GM21737 (cell line): ENCODE data around the gene MPP2.
A peak's percentile ranks its signal among the peaks of the same experiment; 100 is the strongest.
"Not testable (repeated sequence)": the region's sequence is repeated elsewhere in the genome, so short reads cannot be mapped to it uniquely, and the experiment has no call there.

Experiments used
- ATAC-seq: cut with Tn5 transposase; IDR thresholded peaks from one replicate; pipeline ENCODE4 v1.9.1; 2021; ENCODE audit warnings: mild to moderate bottlenecking, moderate library complexity; ENCODE audit not compliant: unreplicated experiment

Gene MPP2

DNA sequence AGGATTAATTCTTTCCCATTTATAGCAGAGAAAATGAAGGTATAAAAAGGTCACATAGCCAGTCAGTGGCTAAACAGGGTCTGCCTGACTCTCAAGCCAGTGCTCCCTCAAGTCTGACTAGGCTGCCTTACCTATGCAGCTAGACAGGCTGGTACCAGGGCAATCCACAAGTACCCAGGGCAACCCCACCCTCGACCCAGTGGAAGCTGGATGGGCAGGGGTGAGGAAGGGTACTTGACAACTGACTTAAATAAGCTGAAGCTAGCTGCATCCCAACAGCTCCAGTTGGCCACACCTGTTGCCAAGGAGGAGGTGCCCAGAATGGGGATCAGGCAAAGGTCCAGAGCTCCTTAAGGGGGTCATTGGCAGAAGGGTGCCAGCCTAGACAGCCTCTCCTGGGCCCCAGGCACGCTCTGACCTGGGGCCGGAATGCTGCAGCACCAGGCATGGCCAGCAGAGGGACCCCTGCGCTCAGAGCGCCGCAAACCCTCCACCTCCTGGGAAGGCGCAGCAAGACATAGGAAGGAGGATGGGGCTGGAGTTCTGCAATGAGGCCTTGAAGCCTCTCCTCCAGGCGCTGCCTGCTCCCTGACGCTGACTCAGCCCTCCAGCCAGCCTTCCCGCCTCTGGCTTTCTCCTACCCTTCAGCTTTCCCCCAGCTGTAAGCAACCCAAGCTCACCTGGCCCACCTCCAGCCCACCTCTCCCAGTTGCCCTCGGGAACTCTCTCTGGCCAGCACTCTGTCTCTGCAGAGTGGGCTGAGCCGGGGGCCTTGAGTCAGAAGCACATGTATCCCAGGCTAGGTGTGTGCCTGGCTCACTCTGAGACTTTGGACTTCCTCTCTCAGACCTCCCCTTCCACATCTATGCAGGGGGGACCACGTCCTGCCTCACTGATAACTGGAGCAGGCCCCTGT, 28.8 kb downstream of the MPP2 start:
- ATAC-seq = peak; percentile 63

DNA sequence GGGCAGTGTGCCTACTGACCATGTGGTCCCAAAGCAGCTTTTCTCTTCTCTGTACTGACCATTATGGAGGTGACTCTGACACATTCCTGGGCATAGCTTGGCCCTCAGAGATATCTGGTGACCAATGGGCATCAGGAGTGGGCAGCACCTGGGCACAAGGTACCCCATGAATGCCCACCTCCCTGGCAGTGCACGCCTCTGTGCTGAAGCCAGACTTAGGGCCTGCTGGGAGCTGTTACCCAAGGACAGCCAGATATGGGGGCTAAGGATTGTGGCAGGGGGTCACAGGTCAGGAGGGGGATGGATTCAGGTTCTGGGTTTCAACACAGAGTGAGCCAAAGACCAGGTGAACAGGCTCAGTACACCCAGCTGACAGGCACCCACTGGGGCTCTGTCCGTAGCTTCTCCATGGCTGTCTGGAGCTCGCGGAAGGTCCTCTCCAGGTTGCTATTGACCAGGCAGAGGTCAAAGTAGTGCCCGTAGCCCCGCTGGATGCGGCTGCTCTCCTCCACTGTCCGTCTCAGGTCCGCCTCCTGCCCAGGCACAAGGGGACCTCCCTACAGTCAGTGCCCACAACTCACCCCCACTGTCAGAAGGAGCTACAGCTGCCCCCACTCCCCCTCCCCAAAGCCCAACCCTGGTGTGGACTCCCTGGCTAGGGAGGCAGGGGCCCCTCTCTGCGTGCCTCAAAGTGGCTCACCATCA, 29.7 kb downstream of the MPP2 start:
- ATAC-seq = no peak

DNA sequence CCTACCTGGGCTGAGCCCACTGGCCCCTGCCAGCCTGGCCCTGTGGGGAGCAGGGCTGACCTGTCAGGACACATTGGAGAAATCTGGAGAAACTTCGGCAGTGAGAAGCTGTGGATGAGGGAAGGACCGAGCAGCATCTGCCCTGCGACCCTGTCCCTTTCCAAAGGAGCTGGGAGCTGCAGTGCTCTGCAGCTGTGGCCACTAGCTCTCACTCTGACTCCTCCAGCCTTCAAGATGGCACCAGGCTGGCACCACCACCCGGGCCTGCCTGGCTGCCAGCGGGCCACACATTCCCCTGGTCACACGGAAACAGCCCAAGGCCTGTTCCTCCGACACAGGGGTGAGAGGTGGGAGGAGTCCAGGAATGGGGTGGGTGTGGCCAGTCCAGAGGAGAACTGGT, 30.3 kb downstream of the MPP2 start:
- ATAC-seq = no peak

DNA sequence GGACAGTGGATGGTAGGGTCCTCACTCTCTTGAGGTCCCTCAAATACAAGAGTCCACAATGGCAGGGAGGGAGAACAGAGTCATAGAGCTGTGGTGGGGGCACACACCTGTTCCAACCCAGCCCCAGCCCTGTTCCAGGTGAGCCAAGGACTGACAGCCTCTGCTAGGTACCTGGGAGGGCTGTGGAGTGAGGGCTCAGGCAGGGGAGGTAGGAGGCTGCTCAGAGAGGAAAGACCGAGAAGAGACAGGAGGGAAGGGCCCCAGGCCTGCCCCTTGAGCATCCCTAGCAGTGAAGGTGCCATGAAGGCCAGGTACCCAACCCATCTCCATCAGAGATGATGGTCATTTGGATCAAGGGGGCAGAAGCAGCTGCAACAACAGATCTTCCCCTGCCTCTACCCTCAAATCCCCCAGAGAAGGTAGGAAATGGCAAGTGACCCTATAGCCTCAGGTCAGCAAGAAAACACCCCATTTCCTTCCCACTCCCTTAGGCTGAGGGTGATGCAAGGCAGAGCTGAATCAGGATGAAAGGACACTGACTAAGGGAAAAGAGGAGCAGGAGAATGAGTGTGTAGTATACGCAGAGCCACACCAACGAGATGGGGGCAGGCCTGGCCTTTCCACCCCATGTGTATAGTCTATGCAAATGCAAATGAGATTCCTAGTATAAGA, 31.7 kb downstream of the MPP2 start:
- ATAC-seq = no peak

DNA sequence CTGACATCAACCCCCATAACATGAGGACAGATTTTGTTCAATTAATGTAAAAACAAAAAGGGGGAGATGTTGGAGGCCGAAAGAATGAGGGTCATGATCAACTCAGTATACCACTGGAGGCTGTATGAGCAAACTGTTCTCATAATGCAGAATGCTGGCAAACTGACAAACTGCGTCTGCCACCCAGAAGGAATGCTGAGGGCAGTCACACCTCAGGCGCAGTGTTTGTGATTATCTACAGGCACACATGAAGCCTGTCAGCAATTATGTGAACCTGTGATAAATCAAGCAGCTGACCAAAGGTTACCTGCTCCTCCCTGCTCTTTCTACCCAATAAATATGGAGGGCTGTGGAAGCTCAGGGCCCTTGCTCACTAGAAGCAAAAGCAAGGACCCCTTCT, 33.0 kb downstream of the MPP2 start:
- ATAC-seq = no peak

DNA sequence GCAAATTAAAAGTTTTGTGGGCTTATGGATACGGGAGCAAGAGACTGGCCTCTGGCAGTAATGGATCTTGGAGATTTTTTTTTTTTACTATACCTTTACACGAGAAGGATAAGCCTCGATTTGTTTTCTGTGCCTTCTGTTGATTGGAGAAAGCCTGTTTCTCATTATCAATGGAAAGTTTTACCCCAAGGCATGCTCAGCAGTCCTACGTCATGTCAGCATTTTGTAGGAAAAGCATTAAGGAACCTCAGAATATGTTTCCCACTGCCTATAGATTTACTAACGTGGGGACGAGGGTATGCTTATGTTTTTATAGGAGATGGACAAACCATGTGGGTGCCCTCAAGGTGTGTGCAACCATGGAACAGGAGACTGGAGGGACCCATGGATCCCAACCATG, 33.5 kb downstream of the MPP2 start:
- ATAC-seq = no peak

DNA sequence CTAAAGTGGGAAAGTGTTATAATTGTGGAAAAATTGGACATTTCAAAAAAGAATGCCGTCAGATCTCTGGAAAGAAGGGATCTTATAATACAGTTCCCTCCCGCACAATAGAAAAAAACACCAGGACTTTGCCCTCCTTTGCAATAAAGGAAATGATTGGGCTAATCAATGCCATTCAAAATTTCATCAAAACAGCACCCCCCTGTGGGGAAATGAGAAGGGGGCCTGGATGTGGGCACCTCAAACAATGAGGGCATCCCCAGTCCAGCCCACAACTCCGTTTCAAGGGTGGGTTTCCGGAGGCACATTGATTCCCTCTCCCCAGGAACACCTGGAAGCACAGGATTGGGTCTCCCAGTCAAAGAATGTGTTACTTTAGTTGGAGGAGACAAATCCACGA, 34.2 kb downstream of the MPP2 start:
- ATAC-seq = no peak

DNA sequence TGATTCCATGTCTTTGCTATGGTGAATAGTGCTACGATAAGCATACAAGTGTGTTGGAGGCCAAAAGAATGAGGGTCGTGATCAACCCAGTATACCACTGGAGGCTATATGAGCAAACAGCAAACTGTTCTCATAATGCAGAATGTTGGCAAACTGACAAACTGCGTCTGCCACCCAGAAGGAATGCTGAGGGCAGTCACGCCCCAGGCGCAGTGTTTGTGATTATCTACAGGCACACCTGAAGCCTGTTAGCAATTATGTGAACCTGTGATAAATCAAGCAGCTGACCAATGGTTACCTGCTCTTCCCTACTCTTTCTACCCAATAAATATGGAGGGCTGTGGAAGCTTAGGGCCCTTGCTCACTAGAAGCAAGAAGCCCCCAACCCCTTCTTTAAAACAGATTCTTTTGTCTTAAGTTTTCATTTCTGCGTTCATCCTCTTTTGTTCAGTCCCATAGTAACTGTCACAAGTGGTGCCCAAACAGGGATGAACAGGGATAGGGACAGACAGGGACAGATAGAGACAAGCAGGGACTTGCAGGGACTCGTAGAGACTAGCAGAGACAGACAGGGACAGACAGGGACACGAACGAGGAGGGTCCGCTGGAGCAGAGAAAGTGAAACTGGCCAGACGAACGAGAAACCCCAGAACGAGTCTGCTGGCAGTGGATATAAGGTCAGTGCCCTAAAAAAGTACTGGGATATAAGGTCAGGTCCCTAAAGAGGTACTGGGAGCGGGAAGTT, 35.2 kb downstream of the MPP2 start:
- no peak for ATAC-seq

DNA sequence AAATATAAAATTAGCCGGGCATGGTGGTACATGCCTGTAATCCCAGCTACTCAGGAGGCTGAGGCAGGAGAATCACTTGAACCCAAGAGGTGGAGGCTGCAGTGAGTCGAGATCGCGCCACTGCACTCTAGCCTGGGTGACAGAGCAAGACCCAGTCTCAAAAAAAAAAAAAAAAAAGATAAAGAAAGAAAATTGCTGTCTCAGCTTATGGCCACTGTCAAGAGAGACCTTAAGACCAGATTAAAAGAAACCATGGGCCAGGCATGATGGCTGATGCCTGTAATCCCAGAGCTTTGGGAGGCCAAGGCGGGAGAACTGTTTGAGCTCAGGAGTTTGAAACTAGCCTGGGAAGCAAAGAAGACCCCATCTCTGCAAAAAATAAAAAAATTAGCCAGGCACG, 38.3 kb downstream of the MPP2 start:
- ATAC-seq = not testable (repeated sequence)

DNA sequence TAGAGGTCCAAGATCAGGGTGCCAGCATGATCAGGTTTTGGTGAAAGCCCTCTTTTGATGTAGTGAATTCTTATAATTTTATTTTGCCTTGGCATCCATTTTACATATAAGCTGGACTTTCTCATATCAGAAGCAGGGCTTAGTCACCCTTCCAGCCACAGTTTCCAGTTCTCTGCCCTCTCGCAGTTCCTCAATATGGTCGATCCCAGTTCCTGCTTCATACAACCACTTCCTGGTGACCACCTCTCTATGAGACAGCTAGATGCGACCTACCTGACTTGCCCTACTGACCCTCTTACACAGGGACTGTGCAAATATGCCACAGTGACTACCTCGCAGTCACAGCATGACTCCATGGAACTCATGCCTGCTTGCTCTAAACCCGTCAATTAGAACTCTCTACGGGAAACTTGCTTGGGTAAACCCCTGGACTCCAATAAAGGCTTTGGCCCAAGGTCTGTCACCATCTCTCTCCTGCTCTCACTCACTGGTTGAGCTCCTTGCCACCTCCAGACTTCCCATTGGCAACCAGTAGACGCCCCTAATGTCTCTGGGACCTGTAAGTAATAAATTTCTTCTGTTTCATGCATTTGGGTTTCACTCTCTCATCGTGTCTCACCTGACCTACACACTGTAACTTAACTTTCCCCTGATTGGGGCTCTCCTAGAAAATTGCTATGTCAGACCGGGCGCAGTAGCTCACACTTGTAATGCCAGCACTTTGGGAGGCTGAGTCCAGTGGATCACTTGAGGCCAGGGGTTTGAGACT, 38.9 kb downstream of the MPP2 start:
- ATAC-seq = no peak

DNA sequence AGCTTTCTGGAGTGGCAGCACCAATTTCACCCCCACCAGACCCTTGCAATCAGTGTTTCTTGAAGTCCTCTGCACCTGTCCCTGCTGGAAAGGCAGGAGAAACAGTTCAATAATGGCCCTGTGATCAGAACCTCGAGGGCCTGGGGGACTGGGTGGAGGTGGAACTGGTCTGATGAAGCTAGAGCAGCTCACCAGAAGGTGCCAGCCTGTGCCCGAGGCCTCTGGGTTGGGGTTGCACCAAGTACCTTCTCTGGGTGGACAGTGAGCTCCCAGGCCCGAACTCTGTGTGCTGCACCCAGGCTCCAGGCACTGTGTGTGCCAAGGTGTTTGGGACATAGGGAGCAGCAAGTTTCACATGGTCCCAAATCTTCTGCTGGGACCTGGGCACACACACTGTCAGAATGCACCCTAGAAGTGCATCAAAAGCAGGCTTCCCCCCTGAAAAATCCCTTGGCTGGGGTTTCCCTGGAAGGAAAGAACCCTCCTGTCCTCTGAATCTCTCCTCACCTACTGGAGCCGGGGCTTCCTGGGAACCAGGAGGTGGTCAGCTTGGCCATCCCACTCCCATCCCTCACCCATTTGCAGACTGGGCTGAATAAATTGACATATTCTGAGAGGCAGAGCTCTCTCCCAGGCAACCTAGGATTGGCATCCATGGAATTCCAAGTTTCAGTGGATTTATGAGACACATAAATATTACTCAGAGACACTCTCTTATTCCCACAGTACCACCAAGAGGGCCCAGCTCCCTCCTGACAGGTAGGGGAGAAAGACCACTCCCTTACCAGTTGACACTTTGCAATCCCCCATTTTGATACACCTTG, 43.0 kb downstream of the MPP2 start:
- no peak for ATAC-seq

DNA sequence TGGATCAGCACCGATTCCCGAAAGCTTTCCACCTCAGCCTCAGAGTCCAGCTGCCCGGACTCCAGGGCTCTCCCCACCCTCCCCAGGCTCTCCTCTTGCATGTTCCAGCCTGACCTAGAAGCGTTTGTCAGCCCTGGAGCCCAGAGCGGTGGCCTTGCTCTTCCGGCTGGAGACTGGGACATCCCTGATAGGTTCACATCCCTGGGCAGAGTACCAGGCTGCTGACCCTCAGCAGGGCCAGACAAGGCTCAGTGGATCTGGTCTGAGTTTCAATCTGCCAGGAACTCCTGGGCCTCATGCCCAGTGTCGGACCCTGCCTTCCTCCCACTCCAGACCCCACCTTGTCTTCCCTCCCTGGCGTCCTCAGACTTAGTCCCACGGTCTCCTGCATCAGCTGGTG, 45.4 kb downstream of the MPP2 start:
- ATAC-seq = no peak

DNA sequence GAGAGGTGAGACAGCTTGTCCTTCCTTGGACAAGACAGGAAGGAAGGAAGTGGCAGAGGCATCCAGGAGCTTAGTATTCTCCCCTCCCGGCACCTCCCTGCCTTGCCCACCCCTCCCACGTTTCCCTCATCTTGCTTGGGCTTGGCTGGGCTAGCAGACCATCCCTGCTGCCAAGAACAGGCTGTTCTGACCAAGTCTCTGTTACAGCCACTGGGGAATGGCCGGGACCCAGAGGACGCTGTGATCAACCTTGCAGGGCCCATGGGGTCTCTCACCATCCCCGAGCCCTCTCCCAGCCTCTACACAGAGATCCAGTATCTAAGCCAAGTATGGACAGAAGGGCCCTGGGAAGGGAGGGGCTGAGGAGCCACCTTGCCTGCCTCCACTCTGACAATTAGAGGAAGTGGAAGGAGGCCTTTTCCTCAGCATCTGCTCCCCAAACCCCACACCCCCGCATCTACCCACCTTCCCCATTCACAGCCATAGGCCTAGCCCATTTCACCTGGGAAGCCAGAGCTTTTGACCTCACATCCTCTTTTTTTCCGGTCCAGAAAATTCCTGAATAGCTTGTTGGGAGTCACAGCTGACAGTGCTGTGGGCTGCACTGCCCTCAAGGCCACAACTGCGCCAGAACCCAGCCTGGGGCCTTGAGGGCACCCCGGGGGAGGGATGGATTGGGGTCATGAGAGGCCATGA, 46.3 kb downstream of the MPP2 start:
- ATAC-seq = no peak

DNA sequence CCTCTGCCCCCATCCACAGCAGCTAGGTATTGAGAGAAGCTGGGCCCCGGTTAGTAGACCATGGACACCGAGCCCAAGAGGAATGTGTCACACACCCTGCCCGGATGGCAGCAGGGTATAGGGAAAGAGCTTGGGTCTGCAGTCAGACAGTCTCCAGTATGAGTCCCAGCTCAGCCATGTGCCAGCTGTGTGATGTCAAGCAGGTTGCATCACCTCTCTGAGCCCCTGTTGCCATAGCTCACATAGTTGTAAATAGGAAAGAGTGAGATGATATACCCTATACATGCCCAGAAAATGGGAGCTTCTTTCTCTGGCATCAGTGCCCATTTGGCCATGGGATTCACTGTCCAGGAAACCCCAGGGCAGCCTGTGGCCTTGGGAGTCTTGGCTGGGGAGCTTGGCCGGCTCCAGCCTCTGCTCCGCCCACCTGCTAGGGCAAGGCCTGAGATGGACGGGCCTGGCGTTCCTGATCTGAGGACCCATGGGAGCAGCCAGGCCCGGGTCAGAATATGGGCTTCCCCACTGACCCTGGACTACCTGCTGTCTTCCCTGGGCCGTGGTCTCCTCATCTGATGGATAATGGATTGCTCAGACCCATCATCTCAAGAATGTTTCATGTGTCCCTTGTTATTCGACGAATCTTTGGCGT, 47.1 kb downstream of the MPP2 start:
- ATAC-seq = no peak

DNA sequence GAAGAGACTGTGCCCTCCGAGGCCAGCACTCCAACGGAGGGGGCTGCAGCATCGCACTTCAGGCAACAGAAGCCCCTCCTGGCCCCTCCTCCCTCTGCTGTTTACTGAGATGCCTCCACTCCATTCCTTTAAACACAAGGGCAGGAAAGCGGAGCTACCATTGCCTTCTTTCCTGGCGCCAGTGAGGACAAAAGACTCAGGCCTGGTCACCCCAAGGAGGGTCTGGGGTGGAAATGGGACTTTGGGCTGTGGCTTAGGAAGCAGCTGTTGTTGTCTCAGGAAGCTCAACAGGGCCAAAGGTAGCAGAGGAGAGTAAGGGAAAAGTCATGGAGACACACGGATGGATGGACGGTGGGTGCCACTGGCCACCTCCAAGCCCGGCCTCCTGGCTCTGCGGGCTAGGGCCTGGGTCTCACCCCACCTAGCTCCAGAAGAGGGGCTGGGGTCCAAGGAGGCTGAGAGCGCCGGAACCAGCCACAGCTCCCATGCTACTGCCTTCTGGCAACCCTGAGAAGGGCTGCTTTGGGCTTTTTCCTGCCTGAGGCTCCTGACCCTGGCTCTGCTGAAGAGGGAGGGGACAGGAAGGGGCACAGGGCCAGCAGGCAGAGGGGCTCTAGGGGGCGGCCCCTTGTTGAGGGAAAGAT, 49.3 kb downstream of the MPP2 start:
- no peak for ATAC-seq

DNA sequence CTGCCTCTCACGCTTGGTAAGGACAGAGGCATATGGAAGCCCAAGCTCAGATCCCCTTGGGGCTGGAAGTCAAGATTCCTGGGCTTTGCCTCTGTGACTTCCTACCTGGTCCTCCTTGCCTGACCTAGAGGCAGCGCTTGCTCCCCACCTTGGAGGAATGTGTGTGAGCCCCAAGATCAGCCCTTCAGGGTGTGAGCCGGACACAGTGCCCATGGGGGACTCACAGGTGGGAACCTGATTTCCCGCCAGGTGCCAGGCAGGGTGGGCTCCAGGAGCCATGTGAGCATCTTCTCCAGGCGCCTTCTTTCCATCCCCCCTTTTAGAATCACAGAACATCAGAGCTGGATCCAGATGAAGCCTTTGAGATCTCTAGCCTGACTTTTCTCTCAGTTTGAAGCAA, 50.2 kb downstream of the MPP2 start:
- ATAC-seq = no peak

DNA sequence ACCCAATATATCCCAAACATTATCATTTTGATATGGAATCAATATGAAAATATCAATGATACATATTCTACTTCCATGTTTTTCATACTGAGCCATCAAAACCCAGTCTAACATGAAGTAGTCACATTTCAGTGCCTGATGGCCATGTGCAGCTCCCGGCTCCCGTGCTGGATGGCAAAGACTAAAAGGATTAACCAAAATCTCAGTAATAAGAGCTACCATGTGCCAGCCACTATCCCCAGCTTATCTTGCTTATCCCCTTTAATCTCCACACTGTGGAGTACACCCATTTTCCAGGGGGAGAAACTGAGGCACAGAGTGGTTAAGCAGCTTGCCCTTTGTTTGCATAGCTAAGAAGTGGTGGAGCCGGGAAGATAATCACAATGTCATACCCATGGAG, 51.2 kb downstream of the MPP2 start:
- no peak for ATAC-seq

DNA sequence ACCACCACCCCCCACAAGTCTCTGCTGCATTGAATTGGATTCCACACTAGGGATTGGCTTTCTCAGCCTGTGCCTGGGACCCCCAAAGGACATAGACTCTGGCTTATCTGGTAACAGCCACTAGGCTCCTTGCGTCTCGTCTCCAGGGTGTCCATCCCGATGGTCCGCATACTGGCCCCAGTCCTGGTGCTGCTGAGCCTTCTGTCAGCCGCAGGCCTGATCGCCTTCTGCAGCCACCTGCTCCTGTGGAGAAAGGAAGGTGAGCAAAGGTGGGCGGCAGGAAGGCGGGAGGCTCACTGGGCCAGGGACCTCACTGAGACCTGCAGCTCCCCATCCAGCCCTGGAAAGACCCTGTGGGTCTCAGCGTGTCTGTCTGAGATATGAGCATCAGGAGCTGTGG, 52.3 kb downstream of the MPP2 start:
- no peak for ATAC-seq
